HepG2 (cell line): ENCODE data around the gene RBCK1. TPM values are rescaled to one million over a fixed set of nuclear protein-coding genes. Genes with fewer than 3 reads are reported as not detected.

Source experiments
- ATAC-seq: fragments of 200-7000 bp; cut with Tn5 transposase; 3 replicates; pipeline ENCODE4 v1.9.1; 2020; ENCODE audit warnings: mild to moderate bottlenecking, moderate library complexity
- BruUV-seq: library from RNA; stranded (reverse); fragments of 400-500 nt; replicated peaks from 2 replicates; lab custom pipeline; 2021; lab: Mats Ljungman, UMichigan
- CTCF ChIA-PET: fragments of 300-600 bp; formaldehyde crosslinking; extraction: SDS; loops from one replicate; lab custom pipeline; 2021; ENCODE audit warnings: low total read pairs, inconsistent platforms, low intra/inter-chr PET ratio; lab: Yijun Ruan, JAX
- POLR2A ChIA-PET: fragments of 350-600 bp; sonication (Branson Sonifier 250); formaldehyde crosslinking; loops from one replicate; lab custom pipeline; 2020; ENCODE audit warnings: antibody characterized with exemption, inconsistent platforms; lab: Yijun Ruan, JAX
- DNase-seq: peaks from one replicate; pipeline ENCODE4 v3.0.0-alpha.2; 2015; ENCODE audit warnings: low spot score
- FAIRE-seq: peaks from 3 replicates; lab custom pipeline; 2011; peaks lifted over from hg19 to GRCh38; lab: Jason Lieb, UNC
- H2AFZ ChIP-seq: one replicate; pipeline ENCODE4 v1.6.1; 2011; ENCODE audit warnings: low read length, inconsistent platforms
- H3K27ac ChIP-seq: fragments of 300-600 bp; 3 replicates; pipeline ENCODE4 v1.8.0; 2011; ENCODE audit warnings: mixed run types, mild to moderate bottlenecking, mixed read lengths, low read length, inconsistent platforms; ENCODE audit not compliant: insufficient read depth; ENCODE audit errors: extremely low read length
- H3K27me3 ChIP-seq, 2 experiments: fragments of 200-600 bp in 1 of 2; 2 replicates in 1 of 2; 3 replicates in 1 of 2; pipeline versions ENCODE4 v1.6.0 to v1.8.0; 2011; ENCODE audit warnings: low read length in 2 of 2, mild to moderate bottlenecking in 2 of 2, moderate library complexity in 2 of 2, inconsistent platforms in 1 of 2; ENCODE audit not compliant: insufficient read depth in 2 of 2, control insufficient read depth in 1 of 2
- H3K36me3 ChIP-seq, 2 experiments: fragments of 200-600 bp in 1 of 2; replicated peaks in 1 of 2; 2 replicates in 1 of 2; 3 replicates in 1 of 2; pipeline versions ENCODE4 v1.5.1 to v1.8.0; 2011; ENCODE audit warnings: low read length in 2 of 2, inconsistent platforms in 1 of 2; ENCODE audit not compliant: insufficient read depth in 2 of 2, control insufficient read depth in 1 of 2
- H3K4me1 ChIP-seq: 2 replicates; pipeline ENCODE4 v1.5.1; 2012; ENCODE audit warnings: low read length, inconsistent platforms; ENCODE audit not compliant: insufficient read depth
- H3K4me2 ChIP-seq: 2 replicates; pipeline ENCODE4 v1.6.0; 2011; ENCODE audit warnings: low read depth, low read length, inconsistent platforms
- H3K4me3 ChIP-seq, 3 experiments: fragments of 200-600 bp in 1 of 3; sonication (generic), shearing (Covaris generic) in 1 of 3; replicated peaks in 1 of 3; 2 replicates each; pipeline ENCODE4 v1.5.1; 2011 to 2016; ENCODE audit warnings: low read length in 3 of 3, inconsistent platforms in 2 of 3, low read depth in 2 of 3, mild to moderate bottlenecking in 2 of 3, control low read depth in 1 of 3, mixed read lengths in 1 of 3; ENCODE audit not compliant: insufficient read depth in 1 of 3
- H3K79me2 ChIP-seq: one replicate; pipeline ENCODE4 v1.6.1; 2011; ENCODE audit warnings: low read length, inconsistent platforms; ENCODE audit not compliant: insufficient read depth
- H3K9ac ChIP-seq: 2 replicates; pipeline ENCODE4 v1.6.0; 2011; ENCODE audit warnings: mild to moderate bottlenecking, low read depth, low read length, inconsistent platforms; ENCODE audit not compliant: insufficient read depth
- H3K9me3 ChIP-seq: 2 replicates; pipeline ENCODE4 v1.5.1; 2012; ENCODE audit warnings: mild to moderate bottlenecking, low read length
- H4K20me1 ChIP-seq: 2 replicates; pipeline ENCODE4 v1.6.0; 2011; ENCODE audit warnings: inconsistent platforms, mild to moderate bottlenecking, low read length, moderate library complexity; ENCODE audit not compliant: insufficient read depth
- CCAR2 ChIP-seq: fragments of 200-400 bp; formaldehyde crosslinking; optimal IDR thresholded peaks from 2 replicates; pipeline ENCODE3; 2018; ENCODE audit warnings: low read depth, mild to moderate bottlenecking, low read length, moderate library complexity
- EHMT2 ChIP-seq: fragments of 200-600 bp; sonication (generic); IDR thresholded peaks from 2 replicates; pipeline ENCODE4 v1.7.0; 2017; ENCODE audit warnings: antibody characterized with exemption, low read depth, low read length, borderline replicate concordance
- FOSL2 ChIP-seq: sonication (generic); formaldehyde crosslinking; IDR thresholded peaks from 2 replicates; pipeline ENCODE4 v1.4.0; 2020; ENCODE audit warnings: missing genetic modification reagents
- GABPB1 ChIP-seq: IDR thresholded peaks from 2 replicates; pipeline ENCODE4 v1.6.1; 2016; ENCODE audit warnings: mild to moderate bottlenecking, missing genetic modification reagents, moderate library complexity, missing compliant biosample characterization
- IKZF4 ChIP-seq: sonication (generic); formaldehyde crosslinking; IDR thresholded peaks from 2 replicates; pipeline ENCODE4 v1.5.1; 2020; ENCODE audit warnings: borderline replicate concordance, mild to moderate bottlenecking, low read depth, missing genetic modification reagents; ENCODE audit errors: not compliant biosample characterization
- KDM3A ChIP-seq: IDR thresholded peaks from 2 replicates; pipeline ENCODE4 v1.6.1; 2018; ENCODE audit warnings: low read depth, missing compliant biosample characterization
- NFE2L2 ChIP-seq: fragments of 150-350 bp; IDR thresholded peaks from 2 replicates; pipeline ENCODE4 v1.6.1; 2014; ENCODE audit warnings: low read length
- NRL ChIP-seq: sonication (generic); formaldehyde crosslinking; IDR thresholded peaks from 2 replicates; pipeline ENCODE4 v1.5.0; 2020; ENCODE audit warnings: missing genetic modification reagents, mild to moderate bottlenecking, moderate library complexity, borderline replicate concordance
- SAP130 ChIP-seq: IDR thresholded peaks from 2 replicates; pipeline ENCODE4 v1.6.1; 2016; ENCODE audit warnings: low read depth
- TEAD3 ChIP-seq: optimal IDR thresholded peaks from 2 replicates; pipeline ENCODE3; 2016; ENCODE audit warnings: borderline replicate concordance
- ZNF160 ChIP-seq: sonication (generic); formaldehyde crosslinking; IDR thresholded peaks from 2 replicates; pipeline ENCODE4 v1.8.0; 2022; ENCODE audit warnings: mild to moderate bottlenecking, inconsistent platforms, missing genetic modification reagents
- ZNF768 ChIP-seq: sonication (generic); formaldehyde crosslinking; IDR thresholded peaks from 2 replicates; pipeline ENCODE4 v1.4.0; 2020; ENCODE audit warnings: missing genetic modification reagents
- WGBS: methylation state at CpG from one replicate; pipeline ENCODE4 v1.1.6; 2017; ENCODE audit warnings: low lambda C conversion rate; 5-methylcytosine and 5-hydroxymethylcytosine counted together
- in situ Hi-C: cut with HindIII; loops from 2 replicates; pipeline ENCODE4 v1.10.0; 2017; ENCODE audit warnings: low pct_unique_long_range_greater_than_20kb; ENCODE audit not compliant: extremely low pct_ligation_motif_present
- intact Hi-C: fragments of 100-400 bp; cut with micrococcal nuclease; formaldehyde crosslinking; loops from one replicate; pipeline ENCODE4 v1.10.0; 2022; ENCODE audit not compliant: unreplicated experiment
- polyA plus RNA-seq, 8 experiments: library from polyadenylated mRNA; depleted of rRNA in 3 of 8; stranded (reverse) in 7 of 8; unstranded in 1 of 8; fragments of >200 nt; fragmentation: Illumina TruSeq in 4 of 8; extraction: Trizol in 4 of 8; gene quantifications; 2 replicates each; pipeline versions ENCODE4 v1.2.1 to v1.2.3, GENCODE V29; 2011 to 2016; ENCODE audit warnings: low read depth in 4 of 8, missing spikeins in 1 of 8, mixed read lengths in 1 of 8; ENCODE audit not compliant: insufficient read depth in 1 of 8
- total RNA-seq, 5 experiments: library from RNA; depleted of rRNA; stranded (reverse); fragments of >200 nt; fragmentation: Illumina TruSeq; extraction: Trizol; gene quantifications; 2 replicates each; pipeline ENCODE4 v1.2.3, GENCODE V29; 2016; ENCODE audit warnings: low read depth in 1 of 5
- TF ChIP-seq, protein P1 (sequence below): sonication (generic); formaldehyde crosslinking; IDR thresholded peaks from 2 replicates; pipeline ENCODE4; 2020; ENCODE audit warnings: missing genetic modification reagents, mild to moderate bottlenecking, borderline replicate concordance
- TF ChIP-seq, protein P2 (sequence below): sonication (generic); formaldehyde crosslinking; IDR thresholded peaks from 2 replicates; pipeline ENCODE4 v1.9.0; 2022; ENCODE audit warnings: missing genetic modification reagents, mild to moderate bottlenecking, borderline replicate concordance
- TF ChIP-seq, protein P3 (sequence below): sonication (generic); formaldehyde crosslinking; IDR thresholded peaks from 2 replicates; pipeline ENCODE4 v1.4.0; 2020; ENCODE audit warnings: low read depth, mild to moderate bottlenecking, missing genetic modification reagents

The RBCK1 gene
- total and polyA plus RNA-seq, 2 of the 13 experiments (the other 11 are each of a cell fraction or from before 2014, with no cell fraction given), result 149 to 215 TPM

DNA sequence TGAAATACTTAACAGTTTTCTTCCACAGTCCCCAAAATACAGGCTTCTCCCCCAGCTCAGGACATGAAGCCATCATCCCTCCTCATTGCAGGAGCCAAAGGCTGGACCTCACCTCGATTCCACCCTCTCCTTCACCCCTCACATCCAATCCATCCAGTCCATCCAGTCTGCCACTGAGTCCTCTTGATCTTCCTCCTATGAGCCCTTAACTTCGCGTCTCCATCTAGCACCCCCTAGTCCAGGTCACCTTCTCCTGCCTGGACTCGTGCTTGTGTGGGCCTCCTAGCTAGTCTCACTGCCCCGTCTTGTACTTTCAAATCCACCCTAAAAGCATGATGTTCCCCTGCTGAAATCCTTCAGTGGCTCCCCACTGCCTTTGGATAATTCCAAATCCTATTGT is 24.2 kb upstream of the RBCK1 start (continued):
- TF ChIP-seq, protein P1, sequence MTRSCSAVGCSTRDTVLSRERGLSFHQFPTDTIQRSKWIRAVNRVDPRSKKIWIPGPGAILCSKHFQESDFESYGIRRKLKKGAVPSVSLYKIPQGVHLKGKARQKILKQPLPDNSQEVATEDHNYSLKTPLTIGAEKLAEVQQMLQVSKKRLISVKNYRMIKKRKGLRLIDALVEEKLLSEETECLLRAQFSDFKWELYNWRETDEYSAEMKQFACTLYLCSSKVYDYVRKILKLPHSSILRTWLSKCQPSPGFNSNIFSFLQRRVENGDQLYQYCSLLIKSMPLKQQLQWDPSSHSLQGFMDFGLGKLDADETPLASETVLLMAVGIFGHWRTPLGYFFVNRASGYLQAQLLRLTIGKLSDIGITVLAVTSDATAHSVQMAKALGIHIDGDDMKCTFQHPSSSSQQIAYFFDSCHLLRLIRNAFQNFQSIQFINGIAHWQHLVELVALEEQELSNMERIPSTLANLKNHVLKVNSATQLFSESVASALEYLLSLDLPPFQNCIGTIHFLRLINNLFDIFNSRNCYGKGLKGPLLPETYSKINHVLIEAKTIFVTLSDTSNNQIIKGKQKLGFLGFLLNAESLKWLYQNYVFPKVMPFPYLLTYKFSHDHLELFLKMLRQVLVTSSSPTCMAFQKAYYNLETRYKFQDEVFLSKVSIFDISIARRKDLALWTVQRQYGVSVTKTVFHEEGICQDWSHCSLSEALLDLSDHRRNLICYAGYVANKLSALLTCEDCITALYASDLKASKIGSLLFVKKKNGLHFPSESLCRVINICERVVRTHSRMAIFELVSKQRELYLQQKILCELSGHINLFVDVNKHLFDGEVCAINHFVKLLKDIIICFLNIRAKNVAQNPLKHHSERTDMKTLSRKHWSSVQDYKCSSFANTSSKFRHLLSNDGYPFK, result peak; percentile 24; the same call in 1 of the 2 replicates
- TF ChIP-seq ZNF768 (CRISPR knock-in tag), result no peak
- TF ChIP-seq, protein P2, sequence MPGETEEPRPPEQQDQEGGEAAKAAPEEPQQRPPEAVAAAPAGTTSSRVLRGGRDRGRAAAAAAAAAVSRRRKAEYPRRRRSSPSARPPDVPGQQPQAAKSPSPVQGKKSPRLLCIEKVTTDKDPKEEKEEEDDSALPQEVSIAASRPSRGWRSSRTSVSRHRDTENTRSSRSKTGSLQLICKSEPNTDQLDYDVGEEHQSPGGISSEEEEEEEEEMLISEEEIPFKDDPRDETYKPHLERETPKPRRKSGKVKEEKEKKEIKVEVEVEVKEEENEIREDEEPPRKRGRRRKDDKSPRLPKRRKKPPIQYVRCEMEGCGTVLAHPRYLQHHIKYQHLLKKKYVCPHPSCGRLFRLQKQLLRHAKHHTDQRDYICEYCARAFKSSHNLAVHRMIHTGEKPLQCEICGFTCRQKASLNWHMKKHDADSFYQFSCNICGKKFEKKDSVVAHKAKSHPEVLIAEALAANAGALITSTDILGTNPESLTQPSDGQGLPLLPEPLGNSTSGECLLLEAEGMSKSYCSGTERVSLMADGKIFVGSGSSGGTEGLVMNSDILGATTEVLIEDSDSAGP (CRISPR knock-in tag), result no peak
- TF ChIP-seq EHMT2, result no peak
- 0 out of 2 replicates have a peak, but pooled peaks have one; percentile 31 for TF ChIP-seq NRL (CRISPR knock-in tag)
- no peak for TF ChIP-seq SAP130 (CRISPR knock-in tag)
- TF ChIP-seq FOSL2 (CRISPR knock-in tag), result no peak

DNA sequence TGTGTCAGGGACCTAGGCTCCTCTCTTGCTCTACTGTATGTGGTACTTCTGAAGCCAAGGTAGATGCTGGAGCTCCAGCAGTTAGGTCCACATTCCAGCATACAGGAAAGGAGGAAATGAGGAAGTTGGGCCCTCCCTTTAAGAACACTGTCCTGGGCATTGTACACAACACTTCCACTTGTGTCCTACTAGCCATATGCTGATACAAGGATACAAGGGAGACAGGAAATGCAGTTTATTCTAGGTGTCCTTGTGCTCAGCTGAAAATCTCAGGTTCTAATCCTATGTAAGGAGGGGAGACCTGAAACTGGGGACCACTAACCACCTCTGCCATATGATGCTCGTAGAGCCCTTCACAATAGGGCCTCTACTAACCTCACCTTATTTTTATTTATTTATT is 23.4 kb upstream of the RBCK1 start:
- H3K4me3 ChIP-seq, result no peak overlapping the region
- in situ Hi-C loops, result no loop called here
- 0 out of 2 replicates have a peak overlapping the region, but pooled peaks have one; percentile 4 for H3K4me2 ChIP-seq
- DNase-seq (no peak), ATAC-seq (no peak), FAIRE-seq (no peak)
- H3K79me2 ChIP-seq, result peaks cover 83% of the 10 kb centered on the region
- intact Hi-C loops, result no loop called here
- BruUV-seq, result no TSS peak
- no peak overlapping the region for H3K27ac ChIP-seq
- H3K9me3 ChIP-seq, result no peaks in the 10 kb centered on the region
- CTCF ChIA-PET, result no interaction called here
- no peaks in the 10 kb centered on the region; a peak in 1 of 5 replicates for H3K27me3 ChIP-seq
- H2AFZ ChIP-seq, result no peak overlapping the region
- H4K20me1 ChIP-seq, result peaks cover 35% of the 10 kb centered on the region
- POLR2A ChIA-PET, result interaction anchor here (1.4 to 29.0 kb wide), 5 partner anchors 13 to 120 kb away, joined by 3 to 1587 read pairs (median 6); partner anchors contain the start of genes NRSN2 and RBCK1
- peaks cover 74% of the 10 kb centered on the region for H3K4me1 ChIP-seq
- 94% methylated on average over 1 of the region's 1 CpG for WGBS
- H3K9ac ChIP-seq, result no peak overlapping the region
- peaks cover 26 to 70% of the 10 kb centered on the region in 2 experiments for H3K36me3 ChIP-seq
- TF ChIP-seq ZNF160 (CRISPR knock-in tag), result no peak
- no peak; the same call in 1 of the 2 replicates for TF ChIP-seq KDM3A (CRISPR knock-in tag)
- TF ChIP-seq, protein P3, sequence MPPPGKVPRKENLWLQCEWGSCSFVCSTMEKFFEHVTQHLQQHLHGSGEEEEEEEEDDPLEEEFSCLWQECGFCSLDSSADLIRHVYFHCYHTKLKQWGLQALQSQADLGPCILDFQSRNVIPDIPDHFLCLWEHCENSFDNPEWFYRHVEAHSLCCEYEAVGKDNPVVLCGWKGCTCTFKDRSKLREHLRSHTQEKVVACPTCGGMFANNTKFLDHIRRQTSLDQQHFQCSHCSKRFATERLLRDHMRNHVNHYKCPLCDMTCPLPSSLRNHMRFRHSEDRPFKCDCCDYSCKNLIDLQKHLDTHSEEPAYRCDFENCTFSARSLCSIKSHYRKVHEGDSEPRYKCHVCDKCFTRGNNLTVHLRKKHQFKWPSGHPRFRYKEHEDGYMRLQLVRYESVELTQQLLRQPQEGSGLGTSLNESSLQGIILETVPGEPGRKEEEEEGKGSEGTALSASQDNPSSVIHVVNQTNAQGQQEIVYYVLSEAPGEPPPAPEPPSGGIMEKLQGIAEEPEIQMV (CRISPR knock-in tag), result no peak
- peak; percentile 78 for TF ChIP-seq TEAD3 (CRISPR knock-in tag)
- no peak for TF ChIP-seq NFE2L2
- peak; percentile 33 for TF ChIP-seq IKZF4 (CRISPR knock-in tag)
- no peak for TF ChIP-seq CCAR2
- TF ChIP-seq GABPB1 (CRISPR knock-in tag), result peak; percentile 1; the same call in 1 of the 2 replicates
